ENCODE measurements around the gene RPL22L1. TPM values are rescaled to one million over a fixed set of nuclear protein-coding genes. Genes with fewer than 3 reads are reported as not detected.

RPL22L1 gene
- polyA plus RNA-seq, 1 of the 3 experiments (the other 2 are of a cell fraction) = 80.9 TPM

DNA sequence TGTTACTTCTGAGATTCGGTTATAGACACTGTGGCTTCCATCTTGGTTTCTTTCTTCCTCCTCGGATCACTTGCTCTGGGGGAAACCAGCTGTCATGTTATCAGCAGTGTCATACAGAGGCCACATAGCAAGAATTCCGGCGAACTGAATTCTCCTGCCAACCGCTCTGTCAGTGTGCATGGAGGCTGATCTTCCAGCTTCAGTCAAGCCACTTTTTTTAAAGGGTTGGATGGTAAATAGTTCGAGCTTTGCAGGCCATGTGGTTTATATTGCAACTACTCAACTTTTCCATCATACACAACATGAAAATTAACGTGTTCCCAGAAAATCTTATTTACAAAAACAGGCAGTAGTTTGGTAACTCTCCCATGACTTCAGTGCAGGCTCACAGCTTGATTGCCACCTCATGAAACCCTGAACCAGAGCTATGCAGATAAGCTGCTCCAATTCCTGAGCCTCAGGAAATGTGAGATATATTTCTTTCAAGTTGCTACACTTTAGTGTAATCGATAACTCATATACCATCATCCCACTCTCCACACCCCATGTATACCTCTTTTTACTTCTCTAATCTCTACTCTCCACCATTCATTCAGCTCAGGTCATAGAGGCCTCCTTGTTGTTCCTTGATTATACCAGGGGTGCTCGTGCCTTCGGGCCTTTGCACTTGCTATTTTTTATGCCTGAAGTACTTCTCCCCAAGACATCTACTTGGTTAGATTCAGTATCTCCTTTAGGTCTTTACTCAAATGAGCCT is 7.2 kb downstream of the RPL22L1 start:
- Histone ChIP-seq H3K9me3 (no peaks in the 10 kb centered on the region), H2AFZ (ENCODE audit: low read depth) (no peak overlapping the region), H3K27me3 (ENCODE audit: insufficient read depth) (no peaks in the 10 kb centered on the region), H3K36me3 (replicated peaks in 1 of 2; ENCODE audit: control insufficient read depth in 1 of 2, insufficient read depth in 2 of 2, low read length in 1 of 2) (peaks cover 21 to 23% of the 10 kb centered on the region in 2 experiments), H3F3A (replicated peaks; ENCODE audit: insufficient read depth) (peaks cover 30% of the 10 kb centered on the region), H3K4me1 (ENCODE audit: control insufficient read depth in 1 of 2, insufficient read depth in 2 of 2, low read depth in 1 of 2, low read length in 1 of 2) (peaks cover 6% of the 10 kb centered on the region in 2 experiments; a peak in 3 of 4 replicates), H3K4me3 (ENCODE audit: low read depth in 2 of 2, low read length in 1 of 2) (no peak overlapping the region), H3K79me2 (ENCODE audit: insufficient read depth) (peaks cover 3% of the 10 kb centered on the region; the same call in 1 of the 2 replicates), H4K20me1 (ENCODE audit: insufficient read depth) (peaks cover 7% of the 10 kb centered on the region), H3K4me2 (no peak overlapping the region), H3K27ac (ENCODE audit: low read depth in 2 of 2, low read length in 1 of 2) (no peak overlapping the region), H3K9ac (no peak overlapping the region), H3K9me2 (no peaks in the 10 kb centered on the region)
- POLR2A ChIA-PET = no interaction called here
- 94% methylated on average over 10 of the region's 10 CpGs for WGBS (ENCODE audit: low lambda C conversion rate)
- CTCF ChIA-PET = interaction anchor here (1.3 to 1.9 kb wide), 4 partner anchors 11 to 51 kb away, joined by 3 to 5 read pairs (median 4); no protein-coding TSS in a partner anchor
- TF ChIP-seq FOXM1 (IDR thresholded peaks at IDR 0.05; ENCODE audit: low read depth) (no peak), TAF1 (IDR thresholded peaks at IDR 0.05; ENCODE audit: borderline replicate concordance, low read depth, low read length) (no peak), TCF12 (IDR thresholded peaks at IDR 0.05) (no peak), MXI1 (IDR thresholded peaks at IDR 0.05; ENCODE audit: low read depth, low read length) (no peak), SMC3 (IDR thresholded peaks at IDR 0.05; ENCODE audit: low read depth, low read length) (no peak), USF2 (IDR thresholded peaks at IDR 0.05; ENCODE audit: borderline replicate concordance, low read depth, low read length) (no peak), TEAD4 (IDR thresholded peaks at IDR 0.05; ENCODE audit: borderline replicate concordance, insufficient read depth) (no peak), POLR2AphosphoS5 (IDR thresholded peaks at IDR 0.05; ENCODE audit: low read depth, low read length) (no peak), RXRA (IDR thresholded peaks at IDR 0.05; ENCODE audit: borderline replicate concordance, low read depth) (no peak), RAD21 (IDR thresholded peaks at IDR 0.05; ENCODE audit: low read length) (no peak), NRF1 (IDR thresholded peaks at IDR 0.05; ENCODE audit: low read depth, low read length) (no peak), GATA2 (CRISPR knock-in tag; IDR thresholded peaks at IDR 0.05) (no peak), NFIC (IDR thresholded peaks at IDR 0.05; ENCODE audit: borderline replicate concordance) (no peak), RFX5 (IDR thresholded peaks at IDR 0.05; ENCODE audit: low read length) (no peak)
- TF ChIP-seq, protein P1, sequence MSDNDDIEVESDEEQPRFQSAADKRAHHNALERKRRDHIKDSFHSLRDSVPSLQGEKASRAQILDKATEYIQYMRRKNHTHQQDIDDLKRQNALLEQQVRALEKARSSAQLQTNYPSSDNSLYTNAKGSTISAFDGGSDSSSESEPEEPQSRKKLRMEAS (IDR thresholded peaks at IDR 0.05; ENCODE audit: low read depth) = no peak
- TF ChIP-seq, protein P2, sequence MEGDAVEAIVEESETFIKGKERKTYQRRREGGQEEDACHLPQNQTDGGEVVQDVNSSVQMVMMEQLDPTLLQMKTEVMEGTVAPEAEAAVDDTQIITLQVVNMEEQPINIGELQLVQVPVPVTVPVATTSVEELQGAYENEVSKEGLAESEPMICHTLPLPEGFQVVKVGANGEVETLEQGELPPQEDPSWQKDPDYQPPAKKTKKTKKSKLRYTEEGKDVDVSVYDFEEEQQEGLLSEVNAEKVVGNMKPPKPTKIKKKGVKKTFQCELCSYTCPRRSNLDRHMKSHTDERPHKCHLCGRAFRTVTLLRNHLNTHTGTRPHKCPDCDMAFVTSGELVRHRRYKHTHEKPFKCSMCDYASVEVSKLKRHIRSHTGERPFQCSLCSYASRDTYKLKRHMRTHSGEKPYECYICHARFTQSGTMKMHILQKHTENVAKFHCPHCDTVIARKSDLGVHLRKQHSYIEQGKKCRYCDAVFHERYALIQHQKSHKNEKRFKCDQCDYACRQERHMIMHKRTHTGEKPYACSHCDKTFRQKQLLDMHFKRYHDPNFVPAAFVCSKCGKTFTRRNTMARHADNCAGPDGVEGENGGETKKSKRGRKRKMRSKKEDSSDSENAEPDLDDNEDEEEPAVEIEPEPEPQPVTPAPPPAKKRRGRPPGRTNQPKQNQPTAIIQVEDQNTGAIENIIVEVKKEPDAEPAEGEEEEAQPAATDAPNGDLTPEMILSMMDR (IDR thresholded peaks at IDR 0.05) = no peak
- no peak for DNase-seq
